GM20000 (cell line): Measurements from ENCODE around the gene HDGFL2.

Source experiments
- DNase-seq: peaks from one replicate; pipeline ENCODE4 v3.0.0; 2012; ENCODE audit warnings: low spot score
- CTCF ChIP-seq: IDR thresholded peaks from 2 replicates; pipeline ENCODE4 v1.5.1; 2012; ENCODE audit warnings: mild to moderate bottlenecking, control low read depth; ENCODE audit errors: extremely low read depth, missing control alignments

HDGFL2 gene

GRCh38 chr19:4431296-4431695 lies 40.8 kb upstream of the HDGFL2 start:
- no peak for DNase-seq
- TF ChIP-seq CTCF, result no peak

GRCh38 chr19:4431808-4432674 lies 40.1 kb upstream of the HDGFL2 start:
- peak; percentile 64 for DNase-seq
- TF ChIP-seq CTCF, result no peak

- no peak for DNase-seq
- no peak for TF ChIP-seq CTCF
Measured at GRCh38 chr19:4432918-4433506, 39.1 kb upstream of the HDGFL2 start.

GRCh38 chr19:4434391-4434790 lies 37.7 kb upstream of the HDGFL2 start:
- no peak for DNase-seq
- no peak for TF ChIP-seq CTCF

- DNase-seq, result no peak
- no peak for TF ChIP-seq CTCF
Measured at GRCh38 chr19:4436231-4436630, 35.9 kb upstream of the HDGFL2 start.

- no peak for TF ChIP-seq CTCF
- DNase-seq, result no peak
Measured at GRCh38 chr19:4437103-4437502, 35.0 kb upstream of the HDGFL2 start.

GRCh38 chr19:4439243-4439642 lies 32.9 kb upstream of the HDGFL2 start:
- no peak for TF ChIP-seq CTCF

More at GRCh38 chr19:4439243-4439642, 32.9 kb upstream of the HDGFL2 start:
- no peak for DNase-seq
